SK-N-MC (cell line): ENCODE results near the gene KRT26.

Experiments
- EZH2 ChIP-seq: fragments of 200-600 bp; sonication (generic); IDR thresholded peaks from one replicate; pipeline ENCODE4 v1.6.1; 2017; ENCODE audit warnings: antibody characterized with exemption
- FOXP2 ChIP-seq: optimal IDR thresholded peaks from 2 replicates; pipeline ENCODE3; 2011; ENCODE audit warnings: mild to moderate bottlenecking, moderate library complexity; ENCODE audit not compliant: insufficient read depth; ENCODE audit errors: extremely low read length, control extremely low read depth

DNA sequence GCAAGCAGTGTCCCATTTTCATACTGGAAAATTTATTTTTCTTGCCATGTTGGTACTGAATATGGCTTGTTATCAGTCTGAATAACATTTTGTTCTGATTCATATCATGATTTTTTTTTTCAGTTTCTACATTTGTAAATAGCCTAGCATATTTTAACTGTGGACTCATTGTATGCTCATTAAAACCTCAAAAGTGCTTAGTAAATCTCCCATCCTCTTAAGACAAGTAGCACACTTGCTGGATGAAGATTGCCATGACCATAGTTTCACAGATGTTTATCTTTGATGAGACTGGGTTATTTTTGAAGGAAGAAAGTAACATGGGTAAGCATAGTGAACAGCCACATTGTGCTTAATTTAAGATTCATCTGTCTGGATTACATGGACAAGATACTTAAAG, 49.5 kb upstream of the KRT26 start:
- TF ChIP-seq EZH2 (no peak), FOXP2 (no peak)
